Measurements from ENCODE around the gene SCFD2.

- TF ChIP-seq POLR2A (IDR thresholded peaks at IDR 0.05) (no peak), CTCF (IDR thresholded peaks at IDR 0.05) (no peak), POLR2AphosphoS5 (IDR thresholded peaks at IDR 0.05) (no peak)
These were observed 17.8 kb downstream of the SCFD2 start for GRCh38 chr4:53348046-53348445.
